Panc1 (cell line): ENCODE results near the gene AGMAT.

Experiments used
- POLR2AphosphoS5 ChIP-seq: IDR thresholded peaks from 2 replicates; pipeline ENCODE4 v1.6.1; 2012; ENCODE audit warnings: mild to moderate bottlenecking, low read depth, low read length, moderate library complexity
- SIN3A ChIP-seq: IDR thresholded peaks from 2 replicates; pipeline ENCODE4 v1.6.1; 2012; ENCODE audit warnings: low read depth, mild to moderate bottlenecking, low read length, moderate library complexity, borderline replicate concordance; ENCODE audit not compliant: insufficient read depth
- TF ChIP-seq, protein P1 (sequence below): fragments of 450-650 bp; IDR thresholded peaks from 2 replicates; pipeline ENCODE4 v1.5.1; 2017; ENCODE audit warnings: mild to moderate bottlenecking
- TF ChIP-seq, protein P2 (sequence below), 2 experiments: IDR thresholded peaks; 2 replicates each; pipeline ENCODE4 v1.6.1; 2011 to 2012; ENCODE audit warnings: low read depth in 2 of 2, control low read depth in 1 of 2, low read length in 1 of 2, mild to moderate bottlenecking in 1 of 2, moderate library complexity in 1 of 2; ENCODE audit not compliant: insufficient read depth in 1 of 2

DNA sequence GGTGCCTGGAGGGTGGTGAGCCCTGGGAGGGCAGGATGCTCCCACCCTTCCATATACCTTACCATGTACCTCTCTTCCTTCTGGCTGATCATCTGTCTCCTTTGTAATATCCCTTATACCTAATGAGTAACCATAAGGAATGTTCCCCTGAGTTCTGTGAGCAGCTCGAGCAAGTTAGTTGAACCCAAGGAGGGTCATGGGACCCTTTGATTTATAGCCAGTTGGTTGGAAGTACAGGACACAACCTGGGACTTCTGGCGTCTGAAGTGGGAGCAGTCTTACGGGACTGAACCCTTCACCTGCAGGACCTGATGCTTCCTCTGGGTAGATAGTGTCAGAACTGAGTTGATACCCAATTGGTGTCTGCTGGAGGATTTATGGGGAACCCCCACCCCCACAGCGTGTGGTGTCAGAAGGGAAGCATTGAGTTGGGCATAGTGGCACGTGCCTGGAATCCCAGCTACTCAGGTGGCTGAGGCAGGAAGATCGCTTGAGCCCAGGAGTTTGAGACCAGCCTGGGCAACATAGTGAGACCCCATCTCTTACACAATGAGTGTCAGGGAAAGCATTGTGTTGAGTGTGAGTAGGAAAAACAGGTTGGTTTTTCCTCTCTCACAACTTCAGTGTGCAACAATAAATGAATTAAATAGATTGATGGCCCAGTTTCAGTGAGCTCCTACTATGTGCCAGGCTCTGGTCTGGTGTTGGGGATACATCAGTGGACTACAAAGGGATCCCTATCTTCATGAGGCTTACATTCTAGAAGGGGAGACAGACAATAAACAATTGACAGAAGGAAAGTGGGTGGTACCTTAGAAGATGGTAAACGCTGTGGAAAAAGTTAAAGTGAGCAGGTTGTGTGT, 42.2 kb downstream of the AGMAT start:
- TF ChIP-seq, protein P1, sequence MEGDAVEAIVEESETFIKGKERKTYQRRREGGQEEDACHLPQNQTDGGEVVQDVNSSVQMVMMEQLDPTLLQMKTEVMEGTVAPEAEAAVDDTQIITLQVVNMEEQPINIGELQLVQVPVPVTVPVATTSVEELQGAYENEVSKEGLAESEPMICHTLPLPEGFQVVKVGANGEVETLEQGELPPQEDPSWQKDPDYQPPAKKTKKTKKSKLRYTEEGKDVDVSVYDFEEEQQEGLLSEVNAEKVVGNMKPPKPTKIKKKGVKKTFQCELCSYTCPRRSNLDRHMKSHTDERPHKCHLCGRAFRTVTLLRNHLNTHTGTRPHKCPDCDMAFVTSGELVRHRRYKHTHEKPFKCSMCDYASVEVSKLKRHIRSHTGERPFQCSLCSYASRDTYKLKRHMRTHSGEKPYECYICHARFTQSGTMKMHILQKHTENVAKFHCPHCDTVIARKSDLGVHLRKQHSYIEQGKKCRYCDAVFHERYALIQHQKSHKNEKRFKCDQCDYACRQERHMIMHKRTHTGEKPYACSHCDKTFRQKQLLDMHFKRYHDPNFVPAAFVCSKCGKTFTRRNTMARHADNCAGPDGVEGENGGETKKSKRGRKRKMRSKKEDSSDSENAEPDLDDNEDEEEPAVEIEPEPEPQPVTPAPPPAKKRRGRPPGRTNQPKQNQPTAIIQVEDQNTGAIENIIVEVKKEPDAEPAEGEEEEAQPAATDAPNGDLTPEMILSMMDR = no peak
- TF ChIP-seq, protein P2, sequence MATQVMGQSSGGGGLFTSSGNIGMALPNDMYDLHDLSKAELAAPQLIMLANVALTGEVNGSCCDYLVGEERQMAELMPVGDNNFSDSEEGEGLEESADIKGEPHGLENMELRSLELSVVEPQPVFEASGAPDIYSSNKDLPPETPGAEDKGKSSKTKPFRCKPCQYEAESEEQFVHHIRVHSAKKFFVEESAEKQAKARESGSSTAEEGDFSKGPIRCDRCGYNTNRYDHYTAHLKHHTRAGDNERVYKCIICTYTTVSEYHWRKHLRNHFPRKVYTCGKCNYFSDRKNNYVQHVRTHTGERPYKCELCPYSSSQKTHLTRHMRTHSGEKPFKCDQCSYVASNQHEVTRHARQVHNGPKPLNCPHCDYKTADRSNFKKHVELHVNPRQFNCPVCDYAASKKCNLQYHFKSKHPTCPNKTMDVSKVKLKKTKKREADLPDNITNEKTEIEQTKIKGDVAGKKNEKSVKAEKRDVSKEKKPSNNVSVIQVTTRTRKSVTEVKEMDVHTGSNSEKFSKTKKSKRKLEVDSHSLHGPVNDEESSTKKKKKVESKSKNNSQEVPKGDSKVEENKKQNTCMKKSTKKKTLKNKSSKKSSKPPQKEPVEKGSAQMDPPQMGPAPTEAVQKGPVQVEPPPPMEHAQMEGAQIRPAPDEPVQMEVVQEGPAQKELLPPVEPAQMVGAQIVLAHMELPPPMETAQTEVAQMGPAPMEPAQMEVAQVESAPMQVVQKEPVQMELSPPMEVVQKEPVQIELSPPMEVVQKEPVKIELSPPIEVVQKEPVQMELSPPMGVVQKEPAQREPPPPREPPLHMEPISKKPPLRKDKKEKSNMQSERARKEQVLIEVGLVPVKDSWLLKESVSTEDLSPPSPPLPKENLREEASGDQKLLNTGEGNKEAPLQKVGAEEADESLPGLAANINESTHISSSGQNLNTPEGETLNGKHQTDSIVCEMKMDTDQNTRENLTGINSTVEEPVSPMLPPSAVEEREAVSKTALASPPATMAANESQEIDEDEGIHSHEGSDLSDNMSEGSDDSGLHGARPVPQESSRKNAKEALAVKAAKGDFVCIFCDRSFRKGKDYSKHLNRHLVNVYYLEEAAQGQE (IDR thresholded peaks at IDR 0.05; ENCODE audit: insufficient read depth in 1 of 2, low read depth in 2 of 2, low read length in 1 of 2) = no peak
- TF ChIP-seq SIN3A = no peak
- no peak for TF ChIP-seq POLR2AphosphoS5
